ENCODE data around the gene PUSL1.

The PUSL1 gene

DNA sequence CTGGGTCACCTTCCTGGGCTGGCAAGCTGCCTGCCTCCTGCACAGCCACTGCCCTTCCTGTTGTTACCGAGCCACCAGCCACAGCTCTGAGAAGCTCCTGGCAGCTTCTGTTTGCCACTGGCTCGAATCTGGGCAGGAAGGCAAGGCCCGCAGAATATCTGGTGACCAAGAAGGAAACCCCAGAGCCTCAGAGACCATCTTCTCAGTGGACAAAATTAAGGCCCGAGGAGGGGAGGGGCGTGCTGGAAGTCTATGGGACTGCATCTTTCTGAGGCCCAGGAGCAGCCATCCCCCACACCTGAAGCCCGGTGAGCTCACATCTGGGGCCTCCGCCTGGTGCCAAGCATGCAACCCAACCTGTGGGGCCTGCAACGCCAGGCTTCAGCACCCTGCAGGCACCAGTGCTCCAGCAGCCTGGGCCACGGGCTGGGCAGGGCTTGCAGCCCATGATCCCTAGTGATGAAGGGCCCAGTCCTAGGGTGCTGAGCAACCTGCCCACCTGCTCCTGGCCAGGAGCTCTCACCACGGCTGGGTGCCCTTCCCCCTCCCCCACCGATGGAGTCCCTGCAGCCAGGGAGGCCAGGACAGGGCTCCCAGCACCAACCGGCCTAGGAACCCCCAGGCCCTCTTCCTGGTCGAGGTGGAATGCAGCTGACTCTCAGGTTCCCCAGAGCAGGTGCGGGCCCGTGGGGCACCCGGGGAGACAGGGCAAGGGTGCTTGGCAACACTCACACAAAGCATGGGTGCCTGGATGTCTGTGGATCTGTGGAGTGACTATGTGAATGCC is 17.1 kb downstream of the PUSL1 start:
- no peak for DNase-seq (ENCODE audit: low read depth)

DNA sequence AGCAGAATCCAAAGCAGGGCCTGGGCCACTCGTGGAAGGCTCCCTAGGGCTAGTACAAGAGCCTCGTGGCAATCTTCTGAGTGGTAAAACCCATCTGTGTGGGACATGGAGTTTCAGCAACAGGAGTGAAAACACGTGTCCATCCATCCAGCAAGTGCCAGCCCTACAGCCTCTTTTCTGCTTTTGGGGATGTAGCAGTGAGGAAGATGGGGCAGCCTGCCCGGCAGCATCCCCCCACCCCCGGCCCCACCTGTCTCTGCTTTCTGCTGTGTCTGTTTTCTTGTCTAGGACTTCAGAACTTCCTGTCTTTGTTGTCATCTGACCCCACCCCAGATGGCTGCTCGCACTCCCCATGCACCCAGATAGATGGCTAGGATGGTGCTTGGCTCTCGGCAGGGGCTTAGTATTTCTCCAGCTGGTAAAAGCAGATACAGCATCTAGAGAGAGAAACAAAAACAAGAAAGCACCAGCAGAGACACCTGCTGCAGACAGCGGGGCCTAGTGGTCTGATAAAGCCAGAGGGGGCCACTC is 17.7 kb downstream of the PUSL1 start:
- DNase-seq (ENCODE audit: low read depth), result no peak

DNA sequence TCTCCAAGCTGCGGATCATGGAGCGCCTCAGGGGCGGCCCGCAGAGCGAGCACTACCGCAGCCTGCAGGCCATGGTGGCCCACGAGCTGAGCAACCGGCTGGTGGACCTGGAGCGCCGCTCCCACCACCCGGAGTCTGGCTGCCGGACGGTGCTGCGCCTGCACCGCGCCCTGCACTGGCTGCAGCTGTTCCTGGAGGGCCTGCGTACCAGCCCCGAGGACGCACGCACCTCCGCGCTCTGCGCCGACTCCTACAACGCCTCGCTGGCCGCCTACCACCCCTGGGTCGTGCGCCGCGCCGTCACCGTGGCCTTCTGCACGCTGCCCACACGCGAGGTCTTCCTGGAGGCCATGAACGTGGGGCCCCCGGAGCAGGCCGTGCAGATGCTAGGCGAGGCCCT is 18.9 kb downstream of the PUSL1 start:
- DNase-seq (ENCODE audit: low read depth), result no peak

DNA sequence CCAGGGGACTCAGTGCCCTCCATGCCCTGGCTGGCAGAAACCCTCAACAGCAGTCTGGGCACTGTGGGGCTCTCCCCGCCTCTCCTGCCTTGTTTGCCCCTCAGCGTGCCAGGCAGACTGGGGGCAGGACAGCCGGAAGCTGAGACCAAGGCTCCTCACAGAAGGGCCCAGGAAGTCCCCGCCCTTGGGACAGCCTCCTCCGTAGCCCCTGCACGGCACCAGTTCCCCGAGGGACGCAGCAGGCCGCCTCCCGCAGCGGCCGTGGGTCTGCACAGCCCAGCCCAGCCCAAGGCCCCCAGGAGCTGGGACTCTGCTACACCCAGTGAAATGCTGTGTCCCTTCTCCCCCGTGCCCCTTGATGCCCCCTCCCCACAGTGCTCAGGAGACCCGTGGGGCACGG is 19.9 kb downstream of the PUSL1 start:
- DNase-seq (ENCODE audit: low read depth), result no peak

DNA sequence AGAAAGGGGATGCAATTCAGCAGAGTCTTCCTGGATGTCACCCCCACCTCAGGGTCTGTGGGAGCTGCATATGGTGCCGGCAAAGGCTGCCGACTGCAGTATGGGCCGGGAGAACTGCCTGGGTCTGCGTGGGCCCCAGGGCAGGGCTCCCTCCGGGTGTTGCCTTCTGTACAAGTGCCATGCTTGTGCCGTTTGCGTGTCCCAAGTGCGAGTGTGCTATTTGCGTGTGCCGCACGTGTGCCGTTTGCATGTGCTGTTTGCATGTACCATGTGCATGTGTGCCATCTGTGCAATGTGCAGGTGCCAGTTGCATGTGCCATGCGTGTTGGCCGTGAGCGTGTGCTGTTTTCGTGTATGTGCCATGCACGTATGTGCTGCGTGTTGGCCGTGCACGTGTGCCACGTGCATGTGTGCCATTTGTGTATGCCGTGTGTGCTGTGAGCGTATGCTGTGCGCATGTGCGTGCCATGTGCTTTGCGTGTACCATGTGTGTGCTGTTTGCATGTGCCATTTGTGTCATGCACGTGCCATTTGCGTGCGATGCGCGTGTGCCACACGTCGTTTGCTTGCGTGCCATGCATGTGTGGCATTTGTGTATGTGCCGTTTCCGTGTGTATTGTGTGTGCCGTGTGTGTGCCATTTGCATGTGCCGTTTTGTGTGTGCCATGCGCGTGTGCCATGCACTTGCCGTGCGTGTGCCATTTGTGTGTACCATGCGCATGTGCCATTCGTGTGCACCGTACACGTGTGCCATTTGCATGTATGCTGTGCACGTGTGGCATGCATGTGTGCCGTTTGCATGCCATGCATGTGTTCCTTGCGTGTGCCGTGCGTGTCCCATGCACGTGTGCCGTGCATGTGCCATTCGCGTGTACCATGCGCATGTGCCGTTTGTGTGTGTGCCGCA is 21.2 kb downstream of the PUSL1 start:
- DNase-seq (ENCODE audit: low read depth), result no peak

DNA sequence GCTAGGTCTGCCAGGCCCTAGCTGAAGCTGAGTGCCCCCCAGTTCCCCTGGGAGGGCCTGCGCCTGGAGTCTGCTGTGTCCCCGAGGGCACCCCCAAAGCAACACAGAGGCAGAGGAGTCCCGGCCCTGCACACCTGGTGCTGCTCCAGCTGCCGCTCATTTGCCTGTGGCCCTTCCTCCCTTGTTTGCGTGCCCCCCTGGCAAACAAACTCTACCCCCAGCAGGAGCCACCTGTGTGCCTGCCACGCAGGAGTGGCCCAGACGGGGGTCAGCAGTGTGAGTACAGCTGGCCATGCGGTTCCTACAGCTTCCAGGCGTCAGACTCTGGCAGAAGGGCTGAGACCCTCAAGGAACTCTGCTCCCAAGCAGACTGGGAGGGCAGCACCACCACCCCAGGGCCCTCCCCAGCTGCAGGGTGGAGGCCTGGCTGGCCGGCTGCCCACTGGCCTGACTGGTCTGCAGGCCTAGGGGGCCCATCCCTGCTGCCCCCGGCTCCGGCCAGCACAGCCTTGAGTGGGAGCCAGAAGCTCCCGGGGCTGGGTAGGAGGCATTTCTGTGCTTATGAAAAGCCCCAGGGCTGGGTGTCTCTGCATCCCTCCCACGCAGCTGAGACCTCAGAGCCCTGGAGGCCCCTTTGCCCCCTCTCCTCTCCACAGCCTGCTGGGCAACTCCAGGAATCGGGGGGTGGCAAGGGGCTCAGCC is 22.1 kb downstream of the PUSL1 start:
- no peak for DNase-seq (ENCODE audit: low read depth)

DNA sequence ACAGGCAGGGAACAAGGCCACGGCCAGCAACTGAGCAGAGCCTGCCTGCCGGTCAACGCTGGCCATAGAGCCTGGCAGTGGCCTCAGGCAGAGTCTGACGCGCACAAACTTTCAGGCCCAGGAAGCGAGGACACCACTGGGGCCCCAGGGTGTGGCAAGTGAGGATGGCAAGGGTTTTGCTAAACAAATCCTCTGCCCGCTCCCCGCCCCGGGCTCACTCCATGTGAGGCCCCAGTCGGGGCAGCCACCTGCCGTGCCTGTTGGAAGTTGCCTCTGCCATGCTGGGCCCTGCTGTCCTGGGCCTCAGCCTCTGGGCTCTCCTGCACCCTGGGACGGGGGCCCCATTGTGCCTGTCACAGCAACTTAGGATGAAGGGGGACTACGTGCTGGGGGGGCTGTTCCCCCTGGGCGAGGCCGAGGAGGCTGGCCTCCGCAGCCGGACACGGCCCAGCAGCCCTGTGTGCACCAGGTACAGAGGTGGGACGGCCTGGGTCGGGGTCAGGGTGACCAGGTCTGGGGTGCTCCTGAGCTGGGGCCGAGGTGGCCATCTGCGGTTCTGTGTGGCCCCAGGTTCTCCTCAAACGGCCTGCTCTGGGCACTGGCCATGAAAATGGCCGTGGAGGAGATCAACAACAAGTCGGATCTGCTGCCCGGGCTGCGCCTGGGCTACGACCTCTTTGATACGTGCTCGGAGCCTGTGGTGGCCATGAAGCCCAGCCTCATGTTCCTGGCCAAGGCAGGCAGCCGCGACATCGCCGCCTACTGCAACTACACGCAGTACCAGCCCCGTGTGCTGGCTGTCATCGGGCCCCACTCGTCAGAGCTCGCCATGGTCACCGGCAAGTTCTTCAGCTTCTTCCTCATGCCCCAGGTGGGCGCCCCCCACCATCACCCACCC is 22.9 kb downstream of the PUSL1 start, which contains the start of gene TAS1R3:
Gene TAS1R3, plus strand, starts transcription at position 213 of the 898 bp plus-strand sequence. Its CDS starts 66 bp downstream, at position 279.
- DNase-seq (ENCODE audit: low read depth), result no peak

DNA sequence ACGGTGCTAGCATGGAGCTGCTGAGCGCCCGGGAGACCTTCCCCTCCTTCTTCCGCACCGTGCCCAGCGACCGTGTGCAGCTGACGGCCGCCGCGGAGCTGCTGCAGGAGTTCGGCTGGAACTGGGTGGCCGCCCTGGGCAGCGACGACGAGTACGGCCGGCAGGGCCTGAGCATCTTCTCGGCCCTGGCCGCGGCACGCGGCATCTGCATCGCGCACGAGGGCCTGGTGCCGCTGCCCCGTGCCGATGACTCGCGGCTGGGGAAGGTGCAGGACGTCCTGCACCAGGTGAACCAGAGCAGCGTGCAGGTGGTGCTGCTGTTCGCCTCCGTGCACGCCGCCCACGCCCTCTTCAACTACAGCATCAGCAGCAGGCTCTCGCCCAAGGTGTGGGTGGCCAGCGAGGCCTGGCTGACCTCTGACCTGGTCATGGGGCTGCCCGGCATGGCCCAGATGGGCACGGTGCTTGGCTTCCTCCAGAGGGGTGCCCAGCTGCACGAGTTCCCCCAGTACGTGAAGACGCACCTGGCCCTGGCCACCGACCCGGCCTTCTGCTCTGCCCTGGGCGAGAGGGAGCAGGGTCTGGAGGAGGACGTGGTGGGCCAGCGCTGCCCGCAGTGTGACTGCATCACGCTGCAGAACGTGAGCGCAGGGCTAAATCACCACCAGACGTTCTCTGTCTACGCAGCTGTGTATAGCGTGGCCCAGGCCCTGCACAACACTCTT is 23.8 kb downstream of the PUSL1 start:
- DNase-seq (ENCODE audit: low read depth), result no peak

DNA sequence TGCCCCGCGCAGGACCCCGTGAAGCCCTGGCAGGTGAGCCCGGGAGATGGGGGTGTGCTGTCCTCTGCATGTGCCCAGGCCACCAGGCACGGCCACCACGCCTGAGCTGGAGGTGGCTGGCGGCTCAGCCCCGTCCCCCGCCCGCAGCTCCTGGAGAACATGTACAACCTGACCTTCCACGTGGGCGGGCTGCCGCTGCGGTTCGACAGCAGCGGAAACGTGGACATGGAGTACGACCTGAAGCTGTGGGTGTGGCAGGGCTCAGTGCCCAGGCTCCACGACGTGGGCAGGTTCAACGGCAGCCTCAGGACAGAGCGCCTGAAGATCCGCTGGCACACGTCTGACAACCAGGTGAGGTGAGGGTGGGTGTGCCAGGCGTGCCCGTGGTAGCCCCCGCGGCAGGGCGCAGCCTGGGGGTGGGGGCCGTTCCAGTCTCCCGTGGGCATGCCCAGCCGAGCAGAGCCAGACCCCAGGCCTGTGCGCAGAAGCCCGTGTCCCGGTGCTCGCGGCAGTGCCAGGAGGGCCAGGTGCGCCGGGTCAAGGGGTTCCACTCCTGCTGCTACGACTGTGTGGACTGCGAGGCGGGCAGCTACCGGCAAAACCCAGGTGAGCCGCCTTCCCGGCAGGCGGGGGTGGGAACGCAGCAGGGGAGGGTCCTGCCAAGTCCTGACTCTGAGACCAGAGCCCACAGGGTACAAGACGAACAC is 24.5 kb downstream of the PUSL1 start:
- no peak for DNase-seq (ENCODE audit: low read depth)

DNA sequence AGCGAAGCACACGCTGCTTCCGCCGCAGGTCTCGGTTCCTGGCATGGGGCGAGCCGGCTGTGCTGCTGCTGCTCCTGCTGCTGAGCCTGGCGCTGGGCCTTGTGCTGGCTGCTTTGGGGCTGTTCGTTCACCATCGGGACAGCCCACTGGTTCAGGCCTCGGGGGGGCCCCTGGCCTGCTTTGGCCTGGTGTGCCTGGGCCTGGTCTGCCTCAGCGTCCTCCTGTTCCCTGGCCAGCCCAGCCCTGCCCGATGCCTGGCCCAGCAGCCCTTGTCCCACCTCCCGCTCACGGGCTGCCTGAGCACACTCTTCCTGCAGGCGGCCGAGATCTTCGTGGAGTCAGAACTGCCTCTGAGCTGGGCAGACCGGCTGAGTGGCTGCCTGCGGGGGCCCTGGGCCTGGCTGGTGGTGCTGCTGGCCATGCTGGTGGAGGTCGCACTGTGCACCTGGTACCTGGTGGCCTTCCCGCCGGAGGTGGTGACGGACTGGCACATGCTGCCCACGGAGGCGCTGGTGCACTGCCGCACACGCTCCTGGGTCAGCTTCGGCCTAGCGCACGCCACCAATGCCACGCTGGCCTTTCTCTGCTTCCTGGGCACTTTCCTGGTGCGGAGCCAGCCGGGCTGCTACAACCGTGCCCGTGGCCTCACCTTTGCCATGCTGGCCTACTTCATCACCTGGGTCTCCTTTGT is 25.3 kb downstream of the PUSL1 start:
- DNase-seq (ENCODE audit: low read depth), result no peak

DNA sequence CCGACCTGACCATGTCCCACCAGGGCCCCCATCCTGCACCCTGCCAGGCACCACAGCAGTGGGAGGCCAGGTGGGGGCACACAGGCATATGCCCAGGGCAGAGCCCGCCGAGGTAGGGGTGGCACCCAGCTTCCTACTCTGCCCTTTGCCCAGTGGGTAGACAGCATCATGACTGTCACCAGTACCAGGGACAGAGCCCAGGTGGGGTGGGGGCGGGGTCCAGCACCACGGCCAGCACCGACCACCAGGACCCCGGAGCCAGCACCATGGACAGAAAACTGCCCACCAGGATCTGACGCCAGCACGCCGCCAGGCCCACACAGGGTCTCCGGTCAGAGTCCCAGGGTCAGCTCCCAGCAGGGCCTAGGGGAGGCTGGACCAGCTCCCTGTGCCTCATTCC is 26.4 kb downstream of the PUSL1 start:
- DNase-seq (ENCODE audit: low read depth), result no peak

DNA sequence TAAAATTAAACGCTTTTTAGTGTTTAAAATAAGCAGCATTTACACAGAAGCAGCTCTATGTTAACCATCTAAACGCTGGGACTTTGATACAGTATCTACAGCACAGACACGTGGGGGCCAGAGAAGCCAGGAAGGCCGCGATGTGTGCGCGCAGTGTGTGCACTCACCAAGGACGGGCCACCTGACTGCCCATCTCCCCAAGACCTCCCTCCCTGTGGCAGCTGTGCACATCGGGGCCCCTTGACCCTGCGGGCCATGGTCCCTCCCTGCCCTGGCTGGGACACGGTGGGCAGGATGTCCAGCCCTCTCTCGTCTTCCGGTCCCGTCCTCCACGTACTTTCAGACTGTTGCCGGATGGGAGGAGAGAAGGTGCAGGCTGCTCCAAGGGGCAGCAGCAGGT is 26.9 kb downstream of the PUSL1 start:
- DNase-seq (ENCODE audit: low read depth), result no peak

DNA sequence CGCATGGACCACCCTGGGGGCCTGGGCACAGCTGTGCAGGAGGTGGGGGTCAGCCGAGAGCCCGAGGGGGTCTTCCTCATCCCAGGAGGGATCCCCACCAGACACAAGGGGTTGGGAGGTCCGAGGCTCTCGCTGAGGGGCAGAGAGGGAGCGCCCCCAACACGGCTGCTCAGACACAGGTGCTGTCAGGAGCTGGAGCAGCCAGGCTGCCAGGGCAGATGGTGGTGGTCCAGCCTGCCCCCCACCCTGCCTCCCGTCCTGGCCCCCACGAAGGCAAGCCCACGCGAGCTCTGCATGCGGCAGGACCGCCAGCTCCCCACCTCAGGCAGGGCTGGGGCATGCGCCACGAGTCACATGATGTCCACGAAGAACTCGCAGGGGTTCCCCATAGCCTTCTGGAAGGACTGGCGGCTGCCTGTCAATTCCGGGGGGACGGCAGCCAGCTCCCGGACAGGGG is 27.4 kb downstream of the PUSL1 start:
- no peak for DNase-seq (ENCODE audit: low read depth)

DNA sequence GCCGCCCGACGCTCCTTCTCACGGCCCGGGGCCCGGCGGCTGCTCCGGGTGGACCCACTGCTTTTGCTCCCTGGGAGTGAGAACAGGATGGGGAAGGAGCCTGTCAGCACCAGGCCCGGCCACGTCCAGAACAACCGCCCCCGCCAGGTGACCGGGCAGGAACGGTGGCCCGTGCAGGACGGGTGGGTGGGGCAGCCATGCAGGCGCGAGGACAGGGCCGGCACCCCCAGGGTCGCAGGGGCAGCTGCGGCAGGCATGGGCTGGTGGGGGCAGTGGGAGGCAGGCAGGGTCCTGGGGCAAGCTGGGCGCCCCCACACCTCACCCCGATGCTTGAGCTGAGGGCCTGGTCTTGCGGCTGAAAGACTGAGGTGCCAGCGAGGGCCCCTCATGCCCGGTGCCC is 28.0 kb downstream of the PUSL1 start:
- DNase-seq (ENCODE audit: low read depth), result no peak

DNA sequence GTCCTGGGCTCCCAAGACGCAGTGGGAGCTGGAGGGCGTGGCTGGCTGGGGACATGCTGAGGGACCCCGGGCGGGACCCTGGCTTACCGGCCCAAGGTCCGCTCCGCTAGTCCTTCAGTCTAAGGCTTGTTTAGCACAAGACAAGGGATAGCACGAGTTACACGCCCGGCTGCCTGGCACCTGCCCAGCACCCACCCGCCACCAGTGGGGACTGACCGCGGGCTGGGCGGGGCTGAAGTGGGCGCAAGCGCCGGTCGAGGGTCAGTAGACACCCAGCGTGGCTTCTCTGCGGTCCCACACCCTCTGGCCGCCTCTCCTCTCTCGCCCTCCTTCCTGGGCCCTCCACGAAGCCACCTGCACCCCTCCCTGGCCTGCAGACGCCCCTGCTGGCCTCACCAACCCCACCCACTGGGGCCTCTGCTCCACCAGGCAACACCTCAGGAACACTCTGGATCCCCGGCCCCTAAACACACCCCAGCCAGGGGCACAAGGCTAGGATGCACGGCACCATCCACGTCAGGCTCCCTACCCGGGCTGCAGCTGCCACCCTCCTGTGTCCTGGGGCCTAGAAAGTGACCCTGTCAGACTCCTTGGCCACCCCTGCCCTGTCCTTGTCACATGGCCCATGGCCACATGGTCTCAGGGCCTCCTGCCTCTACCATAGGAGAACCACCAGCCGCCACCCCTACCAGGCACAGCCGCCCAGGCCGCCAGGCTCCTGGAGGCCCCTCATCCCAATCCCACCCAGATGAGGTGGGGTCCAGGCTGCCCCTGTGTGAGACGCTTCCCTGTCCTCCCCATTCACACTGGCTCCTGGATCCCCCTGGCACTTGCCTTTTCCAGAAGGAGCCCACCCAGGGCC is 28.8 kb downstream of the PUSL1 start:
- DNase-seq (ENCODE audit: low read depth), result no peak

DNA sequence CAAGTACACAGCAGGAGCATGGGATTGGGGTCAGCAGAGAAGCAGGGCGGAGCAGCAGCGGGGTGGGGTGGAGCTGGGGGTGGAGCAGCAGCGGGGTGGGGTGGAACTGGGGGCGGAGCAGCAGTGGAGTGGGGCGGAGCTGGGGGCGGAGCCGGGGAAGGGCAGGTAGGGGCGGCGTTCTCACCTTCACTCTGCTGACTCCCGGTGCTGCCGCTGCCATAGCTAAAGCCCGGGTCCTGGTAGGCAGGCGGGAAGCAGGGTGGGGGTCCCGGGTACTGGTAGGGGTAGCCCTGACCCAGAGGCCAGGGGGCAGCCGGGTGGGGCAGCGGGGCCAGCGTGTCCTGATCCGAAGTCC is 29.4 kb downstream of the PUSL1 start:
- DNase-seq (ENCODE audit: low read depth), result peak; percentile 43

DNA sequence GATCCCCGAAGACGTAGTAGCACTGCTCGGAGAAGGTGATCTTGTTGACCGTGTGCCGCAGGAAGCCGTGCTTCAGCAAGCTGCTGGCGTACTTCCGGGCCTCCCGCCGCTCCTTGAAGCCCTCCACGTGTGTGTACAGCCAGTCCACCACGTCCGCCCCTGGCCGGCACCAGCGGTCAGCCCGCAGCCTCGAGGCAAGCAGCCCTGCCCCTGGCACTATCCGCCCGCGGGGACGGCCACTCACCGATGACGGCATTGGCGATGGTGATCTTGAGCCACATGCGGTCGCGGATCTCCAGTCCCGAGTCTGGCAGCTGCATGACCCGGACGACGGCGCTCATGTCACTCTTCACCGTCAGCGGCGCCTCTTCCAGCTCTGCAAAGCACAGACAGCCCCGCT is 29.9 kb downstream of the PUSL1 start:
- DNase-seq (ENCODE audit: low read depth), result no peak

DNA sequence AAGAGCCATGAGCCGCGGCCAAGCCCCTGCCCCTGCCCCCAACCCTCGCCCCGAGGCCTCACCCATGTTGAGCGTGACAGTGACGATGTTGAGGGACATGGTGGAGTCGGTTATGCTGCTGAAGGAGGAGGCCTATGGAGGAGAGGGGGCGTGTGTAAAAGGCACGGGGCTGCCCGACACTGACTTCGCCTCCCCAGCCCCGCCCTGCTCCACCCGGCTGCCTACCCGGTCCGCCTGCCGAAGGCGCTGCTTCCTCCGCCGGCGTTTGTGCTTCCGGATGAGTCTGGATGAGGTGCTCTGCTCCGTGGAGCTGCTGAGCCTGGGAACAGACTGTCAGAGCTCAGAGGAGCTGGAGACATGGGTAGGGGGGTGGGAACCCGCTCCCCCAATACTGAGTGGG is 31.8 kb downstream of the PUSL1 start:
- no peak for DNase-seq (ENCODE audit: low read depth)

Measured in activated T-cell treated with anti-CD3 and anti-CD28 coated beads for 48 hours (primary cell).